ENCODE data around the gene ARGLU1.

The ARGLU1 gene

GRCh38 chr13:106573868-106574267 is 5.9 kb upstream of the ARGLU1 start:
- Histone ChIP-seq H3K9ac (ENCODE audit: low read depth, low read length) (no peak overlapping the region), H3K27ac (ENCODE audit: low read length) (no peak overlapping the region), H3K4me3 (ENCODE audit: low read depth in 1 of 2, low read length in 2 of 2) (no peak overlapping the region), H2AFZ (ENCODE audit: low read depth, low read length) (no peak overlapping the region), H3K27me3 (ENCODE audit: insufficient read depth, low read length, poor library complexity) (no peaks in the 10 kb centered on the region), H3K9me3 (ENCODE audit: insufficient read depth, low read length, severe bottlenecking) (no peaks in the 10 kb centered on the region), H3K4me1 (ENCODE audit: insufficient read depth, low read length) (peaks cover 9% of the 10 kb centered on the region; the same call in 1 of the 2 replicates), H3K36me3 (ENCODE audit: insufficient read depth, low read length) (no peaks in the 10 kb centered on the region), H3K79me2 (ENCODE audit: insufficient read depth, low read length) (no peaks in the 10 kb centered on the region), H3K4me2 (ENCODE audit: insufficient read depth, low read length) (no peak overlapping the region), H4K20me1 (ENCODE audit: insufficient read depth, low read length) (no peaks in the 10 kb centered on the region)
- ATAC-seq (ENCODE audit: insufficient read depth, low read depth) (no peak), DNase-seq (no peak)
- TF ChIP-seq EZH2 (IDR thresholded peaks at IDR 0.05; ENCODE audit: borderline replicate concordance, low read depth, low read length, severe bottlenecking) (no peak), CTCF (IDR thresholded peaks at IDR 0.05; ENCODE audit: borderline replicate concordance, extremely low read depth, low read length, poor library complexity, severe bottlenecking) (no peak)

GRCh38 chr13:106573284-106573846 is 5.4 kb upstream of the ARGLU1 start:
- H3K36me3 ChIP-seq (ENCODE audit: insufficient read depth, low read length): no peaks in the 10 kb centered on the region
- ATAC-seq (ENCODE audit: insufficient read depth, low read depth): no peak
- no peak for TF ChIP-seq CTCF (IDR thresholded peaks at IDR 0.05; ENCODE audit: borderline replicate concordance, extremely low read depth, low read length, poor library complexity, severe bottlenecking)
- TF ChIP-seq EZH2 (IDR thresholded peaks at IDR 0.05; ENCODE audit: borderline replicate concordance, low read depth, low read length, severe bottlenecking): no peak

GRCh38 chr13:106570299-106570852 is 2.4 kb upstream of the ARGLU1 start:
- H2AFZ ChIP-seq (ENCODE audit: low read depth, low read length): no peak overlapping the region
- no peak overlapping the region for H3K4me2 ChIP-seq (ENCODE audit: insufficient read depth, low read length)
- no peak overlapping the region for H3K4me3 ChIP-seq (ENCODE audit: low read depth in 1 of 2, low read length in 2 of 2)
- H3K36me3 ChIP-seq (ENCODE audit: insufficient read depth, low read length): no peaks in the 10 kb centered on the region; the same call in 1 of the 2 replicates
- H3K9me3 ChIP-seq (ENCODE audit: insufficient read depth, low read length, severe bottlenecking): no peaks in the 10 kb centered on the region
- DNase-seq: no peak
- H3K79me2 ChIP-seq (ENCODE audit: insufficient read depth, low read length): peaks cover 32% of the 10 kb centered on the region
- H4K20me1 ChIP-seq (ENCODE audit: insufficient read depth, low read length): peaks cover 18% of the 10 kb centered on the region
- no peak overlapping the region for H3K27ac ChIP-seq (ENCODE audit: low read length)
- no peak overlapping the region for H3K9ac ChIP-seq (ENCODE audit: low read depth, low read length)
- H3K4me1 ChIP-seq (ENCODE audit: insufficient read depth, low read length): peaks cover 29% of the 10 kb centered on the region
- TF ChIP-seq EZH2 (IDR thresholded peaks at IDR 0.05; ENCODE audit: borderline replicate concordance, low read depth, low read length, severe bottlenecking): no peak
- no peak for TF ChIP-seq CTCF (IDR thresholded peaks at IDR 0.05; ENCODE audit: borderline replicate concordance, extremely low read depth, low read length, poor library complexity, severe bottlenecking)
- H3K27me3 ChIP-seq (ENCODE audit: insufficient read depth, low read length, poor library complexity): no peaks in the 10 kb centered on the region
- ATAC-seq (ENCODE audit: insufficient read depth, low read depth): no peak

More at GRCh38 chr13:106573284-106573846, 5.4 kb upstream of the ARGLU1 start:
- Histone ChIP-seq H4K20me1 (ENCODE audit: insufficient read depth, low read length) (no peaks in the 10 kb centered on the region), H3K79me2 (ENCODE audit: insufficient read depth, low read length) (peaks cover 4% of the 10 kb centered on the region), H3K27me3 (ENCODE audit: insufficient read depth, low read length, poor library complexity) (no peaks in the 10 kb centered on the region), H3K4me1 (ENCODE audit: insufficient read depth, low read length) (peaks cover 14% of the 10 kb centered on the region), H3K4me3 (ENCODE audit: low read depth in 1 of 2, low read length in 2 of 2) (no peak overlapping the region), H2AFZ (ENCODE audit: low read depth, low read length) (no peak overlapping the region), H3K4me2 (ENCODE audit: insufficient read depth, low read length) (no peak overlapping the region), H3K27ac (ENCODE audit: low read length) (no peak overlapping the region), H3K9ac (ENCODE audit: low read depth, low read length) (no peak overlapping the region), H3K9me3 (ENCODE audit: insufficient read depth, low read length, severe bottlenecking) (no peaks in the 10 kb centered on the region)
- no peak for DNase-seq

All from DND-41 (cell line).